BJ (cell line): Measurements from ENCODE around the gene NEK5. TPM values are rescaled to one million over a fixed set of nuclear protein-coding genes. Genes with fewer than 3 reads are reported as not detected.
A peak's percentile ranks its signal among the peaks of the same experiment; 100 is the strongest.

ENCODE experiments used
- CTCF ChIA-PET: fragments of 350-600 bp; formaldehyde crosslinking; extraction: SDS; loops from one replicate; lab custom pipeline; 2021; ENCODE audit warnings: antibody characterized with exemption, inconsistent platforms; lab: Yijun Ruan, JAX
- POLR2A ChIA-PET: fragments of 300-600 bp; sonication (Branson Sonifier 250); formaldehyde crosslinking; extraction: SDS; loops from one replicate; lab custom pipeline; 2021; ENCODE audit warnings: antibody characterized with exemption; lab: Charles Lee
- DNase-seq: peaks from one replicate; pipeline ENCODE4 v3.0.0-alpha.2; 2011; ENCODE audit warnings: low read depth
- H3K27me3 ChIP-seq: 2 replicates; pipeline ENCODE4 v1.6.0; 2011; ENCODE audit warnings: low read length; ENCODE audit not compliant: control insufficient read depth, insufficient read depth
- H3K36me3 ChIP-seq: 2 replicates; pipeline ENCODE4 v1.5.1; 2011; ENCODE audit warnings: low read length; ENCODE audit not compliant: control insufficient read depth, insufficient read depth
- H3K4me3 ChIP-seq: 2 replicates; pipeline ENCODE4 v1.5.1; 2011; ENCODE audit warnings: low read depth, mild to moderate bottlenecking, control low read depth, low read length
- polyA plus RNA-seq: library from polyadenylated mRNA; depleted of rRNA; stranded (reverse); fragments of >200 nt; gene quantifications from 2 replicates; pipeline ENCODE4 v1.2.3, GENCODE V29; 2011
- TF ChIP-seq, protein P1 (sequence below): IDR thresholded peaks from 2 replicates; pipeline ENCODE4 v1.5.1; 2011; ENCODE audit warnings: low read depth, mild to moderate bottlenecking, control low read depth, inconsistent platforms, low read length, moderate library complexity; ENCODE audit not compliant: insufficient read depth

Gene NEK5
- polyA plus RNA-seq, 1 experiment, result 0.04 TPM

DNA sequence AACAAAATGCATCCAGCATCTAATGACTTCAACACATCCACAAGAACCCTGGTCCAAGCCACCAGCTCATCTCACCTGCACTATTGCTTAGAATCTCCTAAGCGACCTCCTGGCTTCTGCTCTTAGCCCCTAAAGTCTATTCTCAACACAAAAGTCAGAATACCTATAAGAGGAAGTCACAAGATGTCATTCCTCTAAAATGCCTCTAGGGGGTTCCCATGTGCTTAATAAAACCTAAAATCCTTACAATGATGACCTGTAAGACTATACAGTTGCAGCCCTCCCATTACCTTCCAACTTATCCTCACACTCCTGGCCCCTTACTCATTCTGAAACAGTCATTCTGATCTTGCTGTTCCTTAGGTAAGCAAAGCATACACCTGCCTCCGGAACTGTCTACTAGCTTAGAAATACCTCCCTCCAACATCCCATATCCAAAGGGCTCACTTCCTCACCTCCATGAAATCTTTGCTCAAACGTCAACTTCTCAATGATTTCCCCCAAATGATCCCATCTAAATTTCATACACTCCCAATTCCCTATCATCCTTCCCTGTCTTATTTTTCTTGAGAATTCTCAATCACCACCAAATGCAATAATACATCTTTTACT is 127.6 kb downstream of the NEK5 start:
- TF ChIP-seq, protein P1, sequence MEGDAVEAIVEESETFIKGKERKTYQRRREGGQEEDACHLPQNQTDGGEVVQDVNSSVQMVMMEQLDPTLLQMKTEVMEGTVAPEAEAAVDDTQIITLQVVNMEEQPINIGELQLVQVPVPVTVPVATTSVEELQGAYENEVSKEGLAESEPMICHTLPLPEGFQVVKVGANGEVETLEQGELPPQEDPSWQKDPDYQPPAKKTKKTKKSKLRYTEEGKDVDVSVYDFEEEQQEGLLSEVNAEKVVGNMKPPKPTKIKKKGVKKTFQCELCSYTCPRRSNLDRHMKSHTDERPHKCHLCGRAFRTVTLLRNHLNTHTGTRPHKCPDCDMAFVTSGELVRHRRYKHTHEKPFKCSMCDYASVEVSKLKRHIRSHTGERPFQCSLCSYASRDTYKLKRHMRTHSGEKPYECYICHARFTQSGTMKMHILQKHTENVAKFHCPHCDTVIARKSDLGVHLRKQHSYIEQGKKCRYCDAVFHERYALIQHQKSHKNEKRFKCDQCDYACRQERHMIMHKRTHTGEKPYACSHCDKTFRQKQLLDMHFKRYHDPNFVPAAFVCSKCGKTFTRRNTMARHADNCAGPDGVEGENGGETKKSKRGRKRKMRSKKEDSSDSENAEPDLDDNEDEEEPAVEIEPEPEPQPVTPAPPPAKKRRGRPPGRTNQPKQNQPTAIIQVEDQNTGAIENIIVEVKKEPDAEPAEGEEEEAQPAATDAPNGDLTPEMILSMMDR, result peak; percentile 68
- DNase-seq, result no peak
- ChIA-PET POLR2A (no interaction called here), CTCF (interaction anchor here (1.1 to 4.5 kb wide), 8 partner anchors 8 to 127 kb away, joined by 3 to 20 read pairs (median 5); no protein-coding TSS in a partner anchor)
- no peaks in the 10 kb centered on the region for H3K36me3 ChIP-seq
- H3K4me3 ChIP-seq, result no peak overlapping the region
- H3K27me3 ChIP-seq, result peaks cover 12% of the 10 kb centered on the region

DNA sequence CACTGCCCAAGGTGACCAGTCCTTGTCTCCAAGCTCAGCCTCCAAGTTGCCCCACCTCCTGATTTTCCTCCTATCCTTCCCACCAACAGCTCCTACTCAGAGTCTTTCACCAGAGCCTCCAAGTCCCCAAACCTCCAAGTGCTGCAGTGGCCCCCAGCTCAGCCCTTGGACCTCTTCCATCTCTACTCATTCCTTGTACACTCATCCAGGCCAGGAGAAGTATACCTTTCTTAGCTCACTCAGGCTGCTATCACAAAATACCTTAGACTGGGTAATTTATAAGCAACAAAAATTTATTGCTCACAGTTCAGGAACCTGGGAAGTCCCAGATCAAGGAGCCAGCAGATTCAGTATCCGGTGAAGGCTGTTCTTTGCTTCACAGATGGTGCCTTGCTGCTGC is 129.0 kb downstream of the NEK5 start:
- Histone ChIP-seq H3K36me3 (no peaks in the 10 kb centered on the region), H3K4me3 (no peak overlapping the region), H3K27me3 (peaks cover 16% of the 10 kb centered on the region)
- ChIA-PET CTCF (interaction anchor here (0.9 to 4.5 kb wide), 5 partner anchors 17 to 201 kb away, joined by 3 to 20 read pairs (median 4); no protein-coding TSS in a partner anchor), POLR2A (no interaction called here)
- TF ChIP-seq, protein P1, result no peak
- DNase-seq, result no peak

DNA sequence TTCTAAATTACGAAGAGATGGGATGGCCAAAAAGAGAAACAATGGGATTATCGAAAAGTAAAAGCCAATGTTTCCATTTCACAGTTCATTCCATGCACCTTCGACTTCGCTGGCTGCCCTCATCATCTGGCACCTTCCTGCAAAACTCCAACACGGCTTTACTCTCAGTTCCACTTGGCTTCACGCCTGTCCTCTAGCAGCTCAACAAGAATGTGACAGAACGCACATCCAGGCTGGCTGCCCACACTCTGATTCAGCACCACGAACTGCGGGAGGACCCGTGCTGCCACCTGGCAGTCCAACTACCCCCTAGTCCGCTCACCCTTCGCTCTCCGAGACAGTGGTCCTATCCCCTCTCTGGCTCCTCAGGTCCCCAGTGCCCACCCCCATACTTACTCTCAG is 129.4 kb downstream of the NEK5 start:
- no peak overlapping the region for H3K4me3 ChIP-seq
- no peak for DNase-seq
- ChIA-PET POLR2A (no interaction called here), CTCF (interaction anchor here (0.9 to 4.5 kb wide), 4 partner anchors 17 to 201 kb away, joined by 3 to 20 read pairs (median 4); no protein-coding TSS in a partner anchor)
- H3K36me3 ChIP-seq, result no peaks in the 10 kb centered on the region
- TF ChIP-seq, protein P1, result no peak
- H3K27me3 ChIP-seq, result peaks cover 16% of the 10 kb centered on the region

DNA sequence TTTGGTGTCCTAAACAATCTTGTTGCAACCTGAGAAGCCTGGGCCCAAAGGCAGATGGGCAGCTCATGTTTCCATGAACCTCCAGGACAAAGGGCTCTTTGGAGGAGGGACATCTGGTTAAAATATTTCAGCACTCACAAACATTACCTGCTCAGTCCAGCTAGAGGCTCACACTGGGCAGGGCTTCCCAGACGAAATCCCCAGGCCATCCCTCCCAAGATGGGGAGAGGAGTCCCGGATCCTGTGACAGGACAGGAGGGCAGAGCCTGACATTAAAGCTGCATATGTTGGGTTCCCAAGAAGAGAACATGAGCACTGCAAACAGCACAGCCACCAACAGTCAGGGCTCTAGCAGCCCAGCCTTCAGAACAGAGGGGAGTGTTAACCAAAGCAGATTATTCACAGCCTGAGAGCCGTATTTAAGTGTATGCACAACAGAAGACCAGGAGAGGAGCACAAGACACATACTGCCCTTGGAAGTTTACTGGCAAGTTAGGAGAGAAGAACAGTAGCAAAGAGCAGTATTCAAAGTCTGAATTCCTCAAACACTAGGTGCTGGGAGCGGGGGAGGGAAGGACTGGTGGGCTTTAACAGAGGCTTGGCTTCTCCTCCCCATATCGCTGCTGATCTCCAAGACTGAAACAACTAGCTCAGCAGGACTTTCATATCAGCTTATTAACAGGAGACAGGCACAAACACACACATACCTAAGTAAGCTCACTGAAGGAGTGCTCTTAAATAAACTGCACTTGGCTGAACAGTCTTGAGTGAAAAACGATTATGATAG is 130.0 kb downstream of the NEK5 start:
- no peak for DNase-seq
- no peaks in the 10 kb centered on the region for H3K36me3 ChIP-seq
- ChIA-PET POLR2A (no interaction called here), CTCF (interaction anchor here (1.1 to 4.5 kb wide), 3 partner anchors 9 to 129 kb away, joined by 4 to 20 read pairs (median 8); no protein-coding TSS in a partner anchor)
- no peak overlapping the region for H3K4me3 ChIP-seq
- H3K27me3 ChIP-seq, result peaks cover 16% of the 10 kb centered on the region
- TF ChIP-seq, protein P1, result no peak
